ENCODE data around the gene UGT3A1. TPM values are rescaled to one million over a fixed set of nuclear protein-coding genes. Genes with fewer than 3 reads are reported as not detected.

Gene UGT3A1
- total and polyA plus RNA-seq, 2 donors (not counting 3 experiments of a cell fraction or from before 2014, with no cell fraction given): not detected

DNA sequence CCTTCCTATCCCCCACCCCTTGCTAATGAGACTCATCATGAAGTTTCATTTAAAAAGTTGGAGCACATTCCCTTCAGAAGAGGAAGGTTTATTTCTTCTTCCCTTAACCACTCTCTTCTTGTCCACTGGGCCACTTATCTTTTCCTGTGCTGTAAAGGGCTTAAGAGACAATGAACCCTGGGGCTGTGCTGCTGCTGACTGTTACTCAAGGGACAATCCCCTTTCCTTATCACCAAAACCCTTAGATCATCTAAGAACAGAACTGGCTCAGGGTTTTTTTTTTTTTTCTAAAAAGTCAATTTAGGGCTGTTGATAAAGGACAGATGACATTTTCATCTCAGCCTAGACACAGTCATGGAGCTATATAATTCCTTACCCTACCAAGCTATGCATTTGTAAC is 82.4 kb downstream of the UGT3A1 start:
- dilution Hi-C loops (cut with MboI; ENCODE audit: extremely low pct_ligation_motif_present, low sequenced_read_pairs): no loop called here
- no peak overlapping the region for H2AFZ ChIP-seq (ENCODE audit: low read depth, low read length)
- intact Hi-C loops (cut with micrococcal nuclease): no loop called here
- CTCF ChIA-PET: interaction anchor here (0.8 kb wide), 1 partner anchor 15 kb away, joined by 4 read pairs; no protein-coding TSS in a partner anchor
- no peak overlapping the region for H3K9ac ChIP-seq (replicated peaks; ENCODE audit: extremely low read depth, insufficient read depth, low read length)
- no peaks in the 10 kb centered on the region for H3K79me2 ChIP-seq (ENCODE audit: control insufficient read depth, insufficient read depth, low read length)
- DNase-seq (ENCODE audit: low read depth, low spot score): no peak
- no peaks in the 10 kb centered on the region for H3K9me3 ChIP-seq (replicated peaks; ENCODE audit: control insufficient read depth, insufficient read depth, low read length)
- no peak overlapping the region for H3K4me3 ChIP-seq (replicated peaks in 1 of 3; ENCODE audit: insufficient read depth in 1 of 3, low read depth in 1 of 3, low read length in 3 of 3)
- no peaks in the 10 kb centered on the region for H4K20me1 ChIP-seq (replicated peaks; ENCODE audit: control insufficient read depth, extremely low read depth, insufficient read depth, low read length)
- TF ChIP-seq FOS (IDR thresholded peaks at IDR 0.05; ENCODE audit: borderline replicate concordance, insufficient read depth, low read length): no peak
- TF ChIP-seq GATA2 (IDR thresholded peaks at IDR 0.05; ENCODE audit: insufficient read depth, insufficient read length, low read depth, low read length): no peak
- no peak for TF ChIP-seq JUN (IDR thresholded peaks at IDR 0.05; ENCODE audit: borderline replicate concordance, insufficient read depth, insufficient read length, low read depth)
- TF ChIP-seq, protein P1, sequence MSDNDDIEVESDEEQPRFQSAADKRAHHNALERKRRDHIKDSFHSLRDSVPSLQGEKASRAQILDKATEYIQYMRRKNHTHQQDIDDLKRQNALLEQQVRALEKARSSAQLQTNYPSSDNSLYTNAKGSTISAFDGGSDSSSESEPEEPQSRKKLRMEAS (IDR thresholded peaks at IDR 0.05; ENCODE audit: insufficient read depth, insufficient read length): no peak
- TF ChIP-seq CTCF (IDR thresholded peaks at IDR 0.05; ENCODE audit: extremely low read depth in 1 of 2, insufficient read depth in 1 of 2, low read depth in 1 of 2, low read length in 2 of 2): no peak
- TF ChIP-seq POLR2A (IDR thresholded peaks at IDR 0.05; ENCODE audit: low read depth, low read length): no peak
- H3K9me1 ChIP-seq (replicated peaks; ENCODE audit: control insufficient read depth, extremely low read depth, insufficient read depth, low read length): no peaks in the 10 kb centered on the region
- peaks cover 1 to 3% of the 10 kb centered on the region in 2 experiments for H3K27me3 ChIP-seq (ENCODE audit: control insufficient read depth in 2 of 2, insufficient read depth in 2 of 2, low read length in 2 of 2)
- no peak overlapping the region for H3K4me2 ChIP-seq (ENCODE audit: insufficient read depth, low read length)
- H3K27ac ChIP-seq (ENCODE audit: insufficient read depth, low read depth, low read length): no peak overlapping the region
- no TSS peak for BruUV-seq (replicated peaks)
- H3K4me1 ChIP-seq (ENCODE audit: control insufficient read depth, extremely low read depth, insufficient read depth, low read length): no peaks in the 10 kb centered on the region
- FAIRE-seq: no peak
- no peaks in the 10 kb centered on the region for H3K36me3 ChIP-seq (ENCODE audit: control insufficient read depth in 2 of 2, extremely low read depth in 1 of 2, insufficient read depth in 2 of 2, low read length in 2 of 2)
- POLR2A ChIA-PET: no interaction called here

All from endothelial cell of umbilical vein (primary cell).